Activated T-cell treated with anti-CD3 and anti-CD28 coated beads, Interleukin-2, amount 50 U/mL, for 4 hours (primary cell): ENCODE data around the gene ARHGAP42. TPM values are rescaled to one million over a fixed set of nuclear protein-coding genes. Genes with fewer than 3 reads are reported as not detected.

ENCODE experiments used
- ATAC-seq, 2 donors: fragments of 200-7000 bp; cut with Tn5 transposase; one replicate each; pipeline ENCODE4 v1.10.0; 2021
- DNase-seq: peaks from one replicate; pipeline ENCODE4 v3.0.0-alpha.2; 2020
- H3K27me3 Mint-ChIP-seq: one replicate; pipeline ENCODE4 v1.8.0; 2021; ENCODE audit warnings: low read depth, mixed read lengths
- H3K36me3 Mint-ChIP-seq: one replicate; pipeline ENCODE4 v1.8.0; 2022; ENCODE audit warnings: mixed read lengths; ENCODE audit not compliant: insufficient read depth
- H3K4me1 Mint-ChIP-seq: one replicate; pipeline ENCODE4 v1.8.0; 2021; ENCODE audit warnings: low read depth, mixed read lengths
- H3K4me3 Mint-ChIP-seq: one replicate; pipeline ENCODE4 v1.8.0; 2021; ENCODE audit warnings: mild to moderate bottlenecking, moderate library complexity, mixed read lengths
- H3K9me3 Mint-ChIP-seq: one replicate; pipeline ENCODE4 v1.8.0; 2021; ENCODE audit warnings: mixed read lengths
- total RNA-seq, 3 donors: library from RNA; stranded (reverse); gene quantifications; one replicate each; pipeline ENCODE4 v1.2.1, GENCODE V29; 2021

The ARHGAP42 gene
- total RNA-seq, 3 donors from 2014 or later, result 0.11 to 0.35 (median 0.28) TPM

GRCh38 chr11:100689141-100689540, 2.1 kb downstream of the ARHGAP42 start:
- Mint-ChIP-seq H3K4me1 (peaks cover 10% of the 10 kb centered on the region), H3K36me3 (no peaks in the 10 kb centered on the region), H3K9me3 (no peaks in the 10 kb centered on the region), H3K4me3 (no peak overlapping the region), H3K27me3 (peaks cover 20% of the 10 kb centered on the region)
- no peak for ATAC-seq
- DNase-seq, result no peak

GRCh38 chr11:100691896-100692653, 5.0 kb downstream of the ARHGAP42 start:
- no peak overlapping the region for H3K4me3 Mint-ChIP-seq
- H3K9me3 Mint-ChIP-seq, result no peaks in the 10 kb centered on the region
- peaks cover 11% of the 10 kb centered on the region for H3K27me3 Mint-ChIP-seq
- H3K4me1 Mint-ChIP-seq, result peaks cover 6% of the 10 kb centered on the region
- DNase-seq, result no peak
- no peak for ATAC-seq
- no peaks in the 10 kb centered on the region for H3K36me3 Mint-ChIP-seq

- Mint-ChIP-seq H3K9me3 (no peaks in the 10 kb centered on the region), H3K36me3 (no peaks in the 10 kb centered on the region), H3K4me1 (no peaks in the 10 kb centered on the region), H3K27me3 (no peaks in the 10 kb centered on the region), H3K4me3 (no peak overlapping the region)
- ATAC-seq (no peak), DNase-seq (no peak)
These were observed 8.8 kb downstream of the ARHGAP42 start for GRCh38 chr11:100695911-100696310.

GRCh38 chr11:100703139-100703538, 16.1 kb downstream of the ARHGAP42 start:
- Mint-ChIP-seq H3K9me3 (peaks cover 6% of the 10 kb centered on the region), H3K36me3 (no peaks in the 10 kb centered on the region), H3K27me3 (no peaks in the 10 kb centered on the region), H3K4me1 (no peaks in the 10 kb centered on the region), H3K4me3 (no peak overlapping the region)
- DNase-seq (no peak), ATAC-seq (no peak)

- ATAC-seq (no peak), DNase-seq (no peak)
- H3K27me3 Mint-ChIP-seq, result no peaks in the 10 kb centered on the region
- peaks cover 6% of the 10 kb centered on the region for H3K9me3 Mint-ChIP-seq
- no peak overlapping the region for H3K4me3 Mint-ChIP-seq
- no peaks in the 10 kb centered on the region for H3K36me3 Mint-ChIP-seq
- no peaks in the 10 kb centered on the region for H3K4me1 Mint-ChIP-seq
These were observed 16.9 kb downstream of the ARHGAP42 start for GRCh38 chr11:100703801-100704575.

- DNase-seq (no peak), ATAC-seq (no peak)
- Mint-ChIP-seq H3K4me3 (no peak overlapping the region), H3K4me1 (no peaks in the 10 kb centered on the region), H3K27me3 (no peaks in the 10 kb centered on the region), H3K36me3 (no peaks in the 10 kb centered on the region), H3K9me3 (peaks cover 6% of the 10 kb centered on the region)
These were observed 18.4 kb downstream of the ARHGAP42 start for GRCh38 chr11:100705447-100705846.

GRCh38 chr11:100706179-100706578, 19.1 kb downstream of the ARHGAP42 start:
- DNase-seq (no peak), ATAC-seq (no peak)
- Mint-ChIP-seq H3K36me3 (no peaks in the 10 kb centered on the region), H3K27me3 (no peaks in the 10 kb centered on the region), H3K9me3 (peaks cover 6% of the 10 kb centered on the region), H3K4me3 (no peak overlapping the region), H3K4me1 (no peaks in the 10 kb centered on the region)

GRCh38 chr11:100709233-100709957, 22.3 kb downstream of the ARHGAP42 start:
- Mint-ChIP-seq H3K9me3 (peaks cover 10% of the 10 kb centered on the region), H3K36me3 (no peaks in the 10 kb centered on the region), H3K4me3 (no peak overlapping the region)

GRCh38 chr11:100711984-100712383, 24.9 kb downstream of the ARHGAP42 start:
- Mint-ChIP-seq H3K4me1 (no peaks in the 10 kb centered on the region), H3K36me3 (no peaks in the 10 kb centered on the region), H3K9me3 (peaks cover 4% of the 10 kb centered on the region), H3K4me3 (no peak overlapping the region), H3K27me3 (peaks cover 1% of the 10 kb centered on the region)
- DNase-seq (no peak), ATAC-seq (no peak)

More at GRCh38 chr11:100709233-100709957, 22.3 kb downstream of the ARHGAP42 start:
- H3K27me3 Mint-ChIP-seq, result peaks cover 1% of the 10 kb centered on the region
- DNase-seq, result no peak
- no peaks in the 10 kb centered on the region for H3K4me1 Mint-ChIP-seq
- ATAC-seq, result no peak

GRCh38 chr11:100712583-100712982, 25.5 kb downstream of the ARHGAP42 start:
- Mint-ChIP-seq H3K27me3 (peaks cover 1% of the 10 kb centered on the region), H3K9me3 (peaks cover 4% of the 10 kb centered on the region), H3K4me1 (no peaks in the 10 kb centered on the region), H3K4me3 (no peak overlapping the region), H3K36me3 (no peaks in the 10 kb centered on the region)
- DNase-seq (no peak), ATAC-seq (no peak)

GRCh38 chr11:100715165-100715761, 28.2 kb downstream of the ARHGAP42 start:
- Mint-ChIP-seq H3K36me3 (no peaks in the 10 kb centered on the region), H3K9me3 (peaks cover 4% of the 10 kb centered on the region), H3K4me1 (no peaks in the 10 kb centered on the region), H3K4me3 (no peak overlapping the region), H3K27me3 (peaks cover 1% of the 10 kb centered on the region)
- ATAC-seq, result no peak
- DNase-seq, result no peak

GRCh38 chr11:100716838-100717237, 29.8 kb downstream of the ARHGAP42 start:
- no peaks in the 10 kb centered on the region for H3K36me3 Mint-ChIP-seq
- DNase-seq (no peak), ATAC-seq (no peak)
- H3K4me1 Mint-ChIP-seq, result no peaks in the 10 kb centered on the region
- peaks cover 4% of the 10 kb centered on the region for H3K9me3 Mint-ChIP-seq
- no peak overlapping the region for H3K4me3 Mint-ChIP-seq
- H3K27me3 Mint-ChIP-seq, result peaks cover 1% of the 10 kb centered on the region

GRCh38 chr11:100719362-100719761, 32.3 kb downstream of the ARHGAP42 start:
- Mint-ChIP-seq H3K9me3 (peaks cover 4% of the 10 kb centered on the region), H3K27me3 (no peaks in the 10 kb centered on the region), H3K36me3 (no peaks in the 10 kb centered on the region)

GRCh38 chr11:100719809-100720221, 32.7 kb downstream of the ARHGAP42 start:
- Mint-ChIP-seq H3K27me3 (no peaks in the 10 kb centered on the region), H3K9me3 (peaks cover 4% of the 10 kb centered on the region), H3K4me1 (no peaks in the 10 kb centered on the region), H3K4me3 (no peak overlapping the region), H3K36me3 (no peaks in the 10 kb centered on the region)
- ATAC-seq (no peak), DNase-seq (no peak)

More at GRCh38 chr11:100719362-100719761, 32.3 kb downstream of the ARHGAP42 start:
- DNase-seq, result no peak
- ATAC-seq, result no peak
- Mint-ChIP-seq H3K4me1 (no peaks in the 10 kb centered on the region), H3K4me3 (no peak overlapping the region)
